HUES48 (cell line): ENCODE data around the gene PCBP3.

Experiments used
- H3K27ac ChIP-seq: one replicate; pipeline ENCODE4 v1.7.0; 2013; ENCODE audit warnings: low read depth, low read length, inconsistent platforms
- H3K27me3 ChIP-seq: 2 replicates; pipeline ENCODE4 v1.6.1; 2013; ENCODE audit warnings: mild to moderate bottlenecking, low read length; ENCODE audit not compliant: control insufficient read depth, insufficient read depth
- H3K36me3 ChIP-seq: 2 replicates; pipeline ENCODE4 v1.6.1; 2013; ENCODE audit warnings: low read length; ENCODE audit not compliant: control insufficient read depth, insufficient read depth
- H3K4me1 ChIP-seq: 2 replicates; pipeline ENCODE4 v1.6.1; 2013; ENCODE audit warnings: mild to moderate bottlenecking, low read length; ENCODE audit not compliant: control insufficient read depth, insufficient read depth
- H3K4me3 ChIP-seq: 2 replicates; pipeline ENCODE4 v1.5.1; 2013; ENCODE audit warnings: mild to moderate bottlenecking, low read depth, low read length
- H3K9ac ChIP-seq: 2 replicates; pipeline ENCODE4 v1.6.1; 2013; ENCODE audit warnings: mild to moderate bottlenecking, low read depth, low read length, moderate library complexity
- H3K9me3 ChIP-seq: 2 replicates; pipeline ENCODE4 v1.6.1; 2013; ENCODE audit warnings: low read length; ENCODE audit not compliant: control insufficient read depth, insufficient read depth

PCBP3 gene

GRCh38 chr21:45901061-45901690 lies 257.7 kb downstream of the PCBP3 start:
- Histone ChIP-seq H3K27ac (no peak overlapping the region), H3K4me1 (no peaks in the 10 kb centered on the region), H3K4me3 (no peak overlapping the region), H3K36me3 (no peaks in the 10 kb centered on the region), H3K27me3 (no peaks in the 10 kb centered on the region), H3K9me3 (no peaks in the 10 kb centered on the region), H3K9ac (no peak overlapping the region)

GRCh38 chr21:45902292-45902995 lies 258.9 kb downstream of the PCBP3 start:
- no peaks in the 10 kb centered on the region for H3K27me3 ChIP-seq
- no peaks in the 10 kb centered on the region for H3K9me3 ChIP-seq
- H3K4me1 ChIP-seq = no peaks in the 10 kb centered on the region
- no peak overlapping the region for H3K9ac ChIP-seq
- H3K4me3 ChIP-seq = no peak overlapping the region
- no peaks in the 10 kb centered on the region for H3K36me3 ChIP-seq
- H3K27ac ChIP-seq = no peak overlapping the region

DNA sequence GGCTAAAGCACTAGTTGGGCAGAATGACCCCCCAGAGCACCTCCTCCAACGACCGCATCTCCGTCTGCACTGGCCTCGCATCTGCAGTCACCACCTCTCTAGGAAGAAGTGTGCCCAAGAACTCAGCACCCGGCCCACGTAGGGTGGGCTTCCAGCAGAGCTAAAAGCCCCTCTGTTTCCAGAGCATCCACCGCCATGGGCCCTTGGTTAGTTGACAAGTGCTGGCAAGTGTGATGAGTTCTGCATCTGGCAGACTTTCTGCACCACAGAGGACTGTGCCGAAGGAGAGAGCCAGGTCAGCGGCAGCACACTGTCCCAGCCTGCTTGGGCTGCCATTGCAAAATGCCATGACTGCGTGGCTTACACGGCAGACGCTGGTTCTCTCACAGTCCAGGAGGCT lies 261.7 kb downstream of the PCBP3 start:
- Histone ChIP-seq H3K9me3 (no peaks in the 10 kb centered on the region), H3K4me3 (no peak overlapping the region), H3K36me3 (no peaks in the 10 kb centered on the region), H3K27ac (no peak overlapping the region), H3K4me1 (no peaks in the 10 kb centered on the region), H3K9ac (no peak overlapping the region), H3K27me3 (no peaks in the 10 kb centered on the region)

- Histone ChIP-seq H3K36me3 (no peaks in the 10 kb centered on the region), H3K9ac (no peak overlapping the region), H3K27ac (no peak overlapping the region), H3K4me3 (no peak overlapping the region), H3K9me3 (no peaks in the 10 kb centered on the region), H3K4me1 (no peaks in the 10 kb centered on the region), H3K27me3 (no peaks in the 10 kb centered on the region)
Observed at GRCh38 chr21:45906196-45906805, 262.8 kb downstream of the PCBP3 start.

DNA sequence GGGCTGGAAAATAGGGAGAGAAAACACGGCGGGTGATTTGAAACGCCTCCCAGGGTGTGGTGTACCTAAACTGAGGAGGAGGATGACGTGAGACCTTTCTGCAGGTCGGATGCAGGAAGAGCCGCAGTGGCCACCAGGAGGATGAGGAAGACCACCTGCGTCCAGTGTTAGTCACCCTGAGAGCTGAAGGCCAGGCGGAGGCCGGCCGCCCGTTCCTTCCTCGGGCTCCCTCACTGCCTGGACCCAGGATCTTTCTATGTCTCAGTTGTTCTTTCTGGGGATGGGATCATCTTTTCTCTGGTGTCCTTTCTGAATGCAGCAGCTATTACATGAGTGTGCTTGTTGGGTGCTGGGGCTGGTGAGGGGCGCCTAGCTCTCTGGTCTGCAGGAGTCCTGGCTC lies 263.3 kb downstream of the PCBP3 start:
- H3K9me3 ChIP-seq = no peaks in the 10 kb centered on the region
- H3K4me1 ChIP-seq = no peaks in the 10 kb centered on the region
- no peak overlapping the region for H3K9ac ChIP-seq
- no peaks in the 10 kb centered on the region for H3K27me3 ChIP-seq
- no peaks in the 10 kb centered on the region for H3K36me3 ChIP-seq
- no peak overlapping the region for H3K27ac ChIP-seq
- H3K4me3 ChIP-seq = no peak overlapping the region

GRCh38 chr21:45908536-45909237 lies 265.2 kb downstream of the PCBP3 start:
- Histone ChIP-seq H3K9me3 (no peaks in the 10 kb centered on the region), H3K36me3 (no peaks in the 10 kb centered on the region), H3K27ac (no peak overlapping the region), H3K27me3 (no peaks in the 10 kb centered on the region), H3K4me1 (no peaks in the 10 kb centered on the region), H3K9ac (no peak overlapping the region), H3K4me3 (no peak overlapping the region)

- H3K9me3 ChIP-seq = no peaks in the 10 kb centered on the region
- no peaks in the 10 kb centered on the region for H3K27me3 ChIP-seq
- H3K9ac ChIP-seq = no peak overlapping the region
- H3K4me1 ChIP-seq = no peaks in the 10 kb centered on the region
- H3K27ac ChIP-seq = no peak overlapping the region
- no peaks in the 10 kb centered on the region for H3K36me3 ChIP-seq
- no peak overlapping the region for H3K4me3 ChIP-seq
Observed at GRCh38 chr21:45909238-45909988, 265.9 kb downstream of the PCBP3 start.

DNA sequence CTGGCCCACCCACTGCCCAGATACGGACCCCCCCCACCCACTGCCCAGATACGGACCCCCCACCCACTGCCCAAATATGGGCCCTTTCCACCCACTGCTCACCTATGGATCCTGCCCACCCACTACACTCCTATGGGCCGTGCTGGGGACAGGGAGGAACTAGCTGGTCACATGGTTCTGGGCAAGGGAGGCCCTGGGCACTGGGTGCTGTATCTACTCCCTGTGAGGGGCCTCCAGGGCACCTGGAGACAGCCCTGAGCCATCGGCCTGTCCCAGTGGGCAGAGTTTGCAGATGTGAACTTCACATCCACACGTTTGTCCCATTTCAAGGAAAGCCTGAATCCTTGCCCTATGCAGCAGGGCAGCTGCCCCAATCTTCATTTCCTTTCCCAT lies 266.6 kb downstream of the PCBP3 start:
- Histone ChIP-seq H3K4me3 (no peak overlapping the region), H3K27ac (no peak overlapping the region), H3K4me1 (no peaks in the 10 kb centered on the region), H3K9ac (no peak overlapping the region), H3K36me3 (no peaks in the 10 kb centered on the region), H3K9me3 (no peaks in the 10 kb centered on the region), H3K27me3 (no peaks in the 10 kb centered on the region)

- no peaks in the 10 kb centered on the region for H3K4me1 ChIP-seq
- H3K9me3 ChIP-seq = no peaks in the 10 kb centered on the region
- H3K27me3 ChIP-seq = no peaks in the 10 kb centered on the region
- no peak overlapping the region for H3K4me3 ChIP-seq
- no peak overlapping the region for H3K27ac ChIP-seq
- no peak overlapping the region for H3K9ac ChIP-seq
- H3K36me3 ChIP-seq = no peaks in the 10 kb centered on the region
Observed at GRCh38 chr21:45910548-45911221, 267.2 kb downstream of the PCBP3 start.

DNA sequence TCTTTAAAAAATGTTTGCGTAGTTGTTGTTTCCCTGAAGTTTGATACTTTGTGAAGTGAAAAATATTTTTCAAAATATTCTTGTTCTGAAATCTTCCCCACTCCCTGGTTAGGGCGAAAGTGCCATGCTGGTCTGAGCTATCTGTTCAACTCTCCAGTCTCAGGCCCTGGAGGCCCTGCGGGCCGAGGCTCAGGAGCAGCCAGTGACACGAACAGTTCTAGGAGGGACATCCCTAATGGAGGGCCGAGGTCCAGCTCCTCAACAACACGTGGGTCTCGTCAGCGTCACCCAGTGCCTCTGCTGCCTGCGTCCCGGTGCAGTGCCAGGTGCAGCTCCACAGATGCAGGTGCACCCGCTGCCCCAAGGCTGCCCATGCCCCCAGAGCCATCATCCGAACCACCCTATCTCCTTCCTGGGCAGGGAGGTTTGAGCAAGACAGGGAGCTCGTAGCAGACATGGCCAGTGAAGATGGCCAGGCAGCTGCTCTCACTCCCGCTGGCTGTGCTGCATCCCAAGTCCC lies 268.3 kb downstream of the PCBP3 start:
- H3K9me3 ChIP-seq = no peaks in the 10 kb centered on the region
- no peaks in the 10 kb centered on the region for H3K4me1 ChIP-seq
- H3K27me3 ChIP-seq = no peaks in the 10 kb centered on the region
- H3K36me3 ChIP-seq = no peaks in the 10 kb centered on the region
- no peak overlapping the region for H3K4me3 ChIP-seq
- no peak overlapping the region for H3K27ac ChIP-seq
- H3K9ac ChIP-seq = no peak overlapping the region
